Glutamatergic neuron (in vitro differentiated cells): ENCODE results near the gene TRPM2. TPM values are rescaled to one million over a fixed set of nuclear protein-coding genes. Genes with fewer than 3 reads are reported as not detected.

Source experiments
- DNase-seq: peaks from one replicate; pipeline ENCODE4 v3.0.0; 2022
- H3K27ac Mint-ChIP-seq: one replicate; pipeline ENCODE4 v1.8.0; 2020; ENCODE audit warnings: mild to moderate bottlenecking, mixed read lengths, inconsistent platforms; ENCODE audit not compliant: unreplicated experiment
- H3K27me3 Mint-ChIP-seq: one replicate; pipeline ENCODE4 v1.8.0; 2020; ENCODE audit warnings: mild to moderate bottlenecking, moderate library complexity, mixed read lengths, inconsistent platforms; ENCODE audit not compliant: unreplicated experiment
- H3K36me3 Mint-ChIP-seq: one replicate; pipeline ENCODE4 v1.8.0; 2020; ENCODE audit warnings: mild to moderate bottlenecking, mixed read lengths, inconsistent platforms; ENCODE audit not compliant: unreplicated experiment
- H3K4me1 Mint-ChIP-seq: one replicate; pipeline ENCODE4 v1.8.0; 2020; ENCODE audit warnings: mild to moderate bottlenecking, low read depth, mixed read lengths, inconsistent platforms; ENCODE audit not compliant: unreplicated experiment
- H3K4me3 Mint-ChIP-seq: one replicate; pipeline ENCODE4 v1.8.0; 2020; ENCODE audit warnings: mild to moderate bottlenecking, mixed read lengths, inconsistent platforms; ENCODE audit not compliant: unreplicated experiment
- H3K9me3 Mint-ChIP-seq: one replicate; pipeline ENCODE4 v1.8.0; 2020; ENCODE audit warnings: mild to moderate bottlenecking, moderate library complexity, mixed read lengths, inconsistent platforms; ENCODE audit not compliant: unreplicated experiment
- CTCF ChIP-seq: fragments of 200-600 bp; sonication (generic); IDR thresholded peaks from one replicate; pipeline ENCODE4 v1.5.0; 2021; ENCODE audit not compliant: partially characterized antibody, unreplicated experiment
- total RNA-seq: library from RNA; stranded (reverse); fragmentation: NEBNext Ultra II Directional; extraction: Animal tissue kit (Norgen Biotek cat#: 25700); gene quantifications from one replicate; pipeline ENCODE4 v1.2.1, GENCODE V29; 2021; ENCODE audit not compliant: unreplicated experiment

TRPM2 gene
- total RNA-seq, 1 donor from 2014 or later: not detected

GRCh38 chr21:44408226-44408625 is 54.8 kb downstream of the TRPM2 start:
- H3K27ac Mint-ChIP-seq: no peak overlapping the region
- peaks cover 8% of the 10 kb centered on the region for H3K27me3 Mint-ChIP-seq
- H3K36me3 Mint-ChIP-seq: peaks cover 8% of the 10 kb centered on the region
- H3K4me3 Mint-ChIP-seq: no peak overlapping the region
- TF ChIP-seq CTCF: no peak
- peaks cover 7% of the 10 kb centered on the region for H3K9me3 Mint-ChIP-seq
- DNase-seq: no peak
- H3K4me1 Mint-ChIP-seq: no peaks in the 10 kb centered on the region

- no peak for TF ChIP-seq CTCF
- Mint-ChIP-seq H3K36me3 (peaks cover 8% of the 10 kb centered on the region), H3K9me3 (peaks cover 4% of the 10 kb centered on the region), H3K4me3 (no peak overlapping the region), H3K27ac (no peak overlapping the region), H3K4me1 (peaks cover 3% of the 10 kb centered on the region), H3K27me3 (peaks cover 3% of the 10 kb centered on the region)
- DNase-seq: no peak
These were observed 60.3 kb downstream of the TRPM2 start for GRCh38 chr21:44413566-44414290.

GRCh38 chr21:44414291-44415072 is 61.1 kb downstream of the TRPM2 start:
- no peak for DNase-seq
- Mint-ChIP-seq H3K4me3 (no peak overlapping the region), H3K27ac (no peak overlapping the region), H3K9me3 (peaks cover 4% of the 10 kb centered on the region), H3K36me3 (peaks cover 4% of the 10 kb centered on the region), H3K27me3 (peaks cover 4% of the 10 kb centered on the region), H3K4me1 (peaks cover 3% of the 10 kb centered on the region)
- no peak for TF ChIP-seq CTCF

GRCh38 chr21:44415073-44416025 is 61.9 kb downstream of the TRPM2 start:
- peaks cover 3% of the 10 kb centered on the region for H3K4me1 Mint-ChIP-seq
- peaks cover 7% of the 10 kb centered on the region for H3K9me3 Mint-ChIP-seq
- TF ChIP-seq CTCF: no peak
- no peak overlapping the region for H3K4me3 Mint-ChIP-seq
- no peak overlapping the region for H3K27ac Mint-ChIP-seq
- H3K27me3 Mint-ChIP-seq: peaks cover 8% of the 10 kb centered on the region
- DNase-seq: no peak
- H3K36me3 Mint-ChIP-seq: peaks cover 8% of the 10 kb centered on the region
